Gastroesophageal sphincter (tissue), 4 donors: ENCODE data around the gene CYS1. TPM values are rescaled to one million over a fixed set of nuclear protein-coding genes. Genes with fewer than 3 reads are reported as not detected.
"Not testable (repeated sequence)": the region's sequence is repeated elsewhere in the genome, so short reads cannot be mapped to it uniquely, and the experiment has no call there.

Experiments
- ATAC-seq: fragments of 150-250 bp; one replicate; pipeline ENCODE4 v1.9.1; 2016; ENCODE audit warnings: mild to moderate bottlenecking, moderate library complexity
- H3K27ac ChIP-seq, 4 donors: fragments of 200-600 bp; sonication (generic) in 3 of 4; 1 replicate in 3 of 4; 2 replicates in 1 of 4; pipeline ENCODE4 v1.5.1; 2016 to 2019
- H3K27me3 ChIP-seq: fragments of 200-600 bp; sonication (generic); one replicate; pipeline ENCODE4 v1.5.1; 2019
- H3K36me3 ChIP-seq, 2 donors: fragments of 200-600 bp; sonication (generic); one replicate each; pipeline ENCODE4 v1.5.1; 2019; ENCODE audit warnings: control low read depth in 1 of 2
- H3K4me1 ChIP-seq, 3 donors: fragments of 200-600 bp; sonication (generic); 1 replicate in 2 of 3; 2 replicates in 1 of 3; pipeline ENCODE4 v1.5.1; 2016 to 2019; ENCODE audit warnings: control low read depth in 2 of 3
- H3K4me3 ChIP-seq, 2 donors: fragments of 200-600 bp; sonication (generic); one replicate each; pipeline ENCODE4 v1.5.1; 2019; ENCODE audit warnings: mild to moderate bottlenecking in 1 of 2, moderate library complexity in 1 of 2
- H3K9me3 ChIP-seq, 3 donors: fragments of 200-600 bp; sonication (generic); one replicate each; pipeline ENCODE4 v1.5.1; 2017 to 2019; ENCODE audit warnings: control low read depth in 2 of 3
- EP300 ChIP-seq: sonication (generic); formaldehyde crosslinking; IDR thresholded peaks from one replicate; pipeline ENCODE4 v1.6.1; 2017; ENCODE audit warnings: antibody characterized with exemption, mild to moderate bottlenecking
- POLR2A ChIP-seq, 2 donors: fragments of 450-650 bp; IDR thresholded peaks; one replicate each; pipeline ENCODE4 v1.6.1; 2017; ENCODE audit warnings: antibody characterized with exemption in 2 of 2, mild to moderate bottlenecking in 2 of 2, moderate library complexity in 1 of 2
- POLR2AphosphoS5 ChIP-seq: sonication (generic); formaldehyde crosslinking; IDR thresholded peaks from one replicate; pipeline ENCODE4 v1.6.1; 2017; ENCODE audit warnings: antibody characterized with exemption
- WGBS, 2 donors: methylation state at CpG; one replicate each; pipeline ENCODE4 v1.1.5; 2018; ENCODE audit warnings: low coverage in 1 of 2; 5-methylcytosine and 5-hydroxymethylcytosine counted together
- total RNA-seq, 4 donors: library from RNA; depleted of rRNA; stranded (reverse); fragments of >200 nt; gene quantifications; one replicate each; pipeline ENCODE4 v1.1.0, GENCODE V29; 2016
- TF ChIP-seq, protein P1 (sequence below), 4 experiments: fragments of 200-600 bp in 2 of 4; fragments of 450-650 bp in 2 of 4; sonication (generic) in 1 of 4; IDR thresholded peaks; one replicate each; pipeline ENCODE4 v1.5.1; 2017 to 2019; ENCODE audit warnings: antibody characterized with exemption in 4 of 4, mild to moderate bottlenecking in 2 of 4, moderate library complexity in 2 of 4

Gene CYS1
- total RNA-seq, 4 donors from 2014 or later, result 8.6 to 50.7 (median 32.6) TPM

GRCh38 chr2:10119601-10120157, 39.5 kb upstream of the CYS1 start:
- no peaks in the 10 kb centered on the region for H3K9me3 ChIP-seq
- peaks cover 0 to 45% (median 14%) of the 10 kb centered on the region in 3 donors for H3K4me1 ChIP-seq
- TF ChIP-seq, protein P1, sequence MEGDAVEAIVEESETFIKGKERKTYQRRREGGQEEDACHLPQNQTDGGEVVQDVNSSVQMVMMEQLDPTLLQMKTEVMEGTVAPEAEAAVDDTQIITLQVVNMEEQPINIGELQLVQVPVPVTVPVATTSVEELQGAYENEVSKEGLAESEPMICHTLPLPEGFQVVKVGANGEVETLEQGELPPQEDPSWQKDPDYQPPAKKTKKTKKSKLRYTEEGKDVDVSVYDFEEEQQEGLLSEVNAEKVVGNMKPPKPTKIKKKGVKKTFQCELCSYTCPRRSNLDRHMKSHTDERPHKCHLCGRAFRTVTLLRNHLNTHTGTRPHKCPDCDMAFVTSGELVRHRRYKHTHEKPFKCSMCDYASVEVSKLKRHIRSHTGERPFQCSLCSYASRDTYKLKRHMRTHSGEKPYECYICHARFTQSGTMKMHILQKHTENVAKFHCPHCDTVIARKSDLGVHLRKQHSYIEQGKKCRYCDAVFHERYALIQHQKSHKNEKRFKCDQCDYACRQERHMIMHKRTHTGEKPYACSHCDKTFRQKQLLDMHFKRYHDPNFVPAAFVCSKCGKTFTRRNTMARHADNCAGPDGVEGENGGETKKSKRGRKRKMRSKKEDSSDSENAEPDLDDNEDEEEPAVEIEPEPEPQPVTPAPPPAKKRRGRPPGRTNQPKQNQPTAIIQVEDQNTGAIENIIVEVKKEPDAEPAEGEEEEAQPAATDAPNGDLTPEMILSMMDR (IDR thresholded peaks at IDR 0.05), result no peak
- TF ChIP-seq EP300, result no peak
- no peak for TF ChIP-seq POLR2AphosphoS5
- no peak for TF ChIP-seq POLR2A (IDR thresholded peaks at IDR 0.05)
- no peaks in the 10 kb centered on the region for H3K36me3 ChIP-seq
- 68 to 100% methylated on average over 1 to 12 of the region's 14 CpGs for WGBS, 2 donors
- peaks cover 26% of the 10 kb centered on the region for H3K27me3 ChIP-seq
- ATAC-seq, result no peak
- peak overlapping the region in 3 of 4 donors; percentile 77 to 82 (median 79) for H3K27ac ChIP-seq
- peak overlapping the region; percentile 47 to 63 for H3K4me3 ChIP-seq

GRCh38 chr2:10119027-10119325, 38.8 kb upstream of the CYS1 start:
- no peak for ATAC-seq
- WGBS, 2 donors, result 93 to 94% methylated on average over 2 of the region's 3 CpGs
- Histone ChIP-seq H3K27ac (no peak overlapping the region), H3K27me3 (peaks cover 21% of the 10 kb centered on the region), H3K9me3 (no peaks in the 10 kb centered on the region), H3K4me3 (no peak overlapping the region), H3K4me1 (peaks cover 0 to 39% (median 14%) of the 10 kb centered on the region in 3 donors), H3K36me3 (no peaks in the 10 kb centered on the region)
- TF ChIP-seq EP300 (no peak), POLR2A (IDR thresholded peaks at IDR 0.05) (no peak), POLR2AphosphoS5 (no peak)
- TF ChIP-seq, protein P1 (IDR thresholded peaks at IDR 0.05), result no peak

DNA sequence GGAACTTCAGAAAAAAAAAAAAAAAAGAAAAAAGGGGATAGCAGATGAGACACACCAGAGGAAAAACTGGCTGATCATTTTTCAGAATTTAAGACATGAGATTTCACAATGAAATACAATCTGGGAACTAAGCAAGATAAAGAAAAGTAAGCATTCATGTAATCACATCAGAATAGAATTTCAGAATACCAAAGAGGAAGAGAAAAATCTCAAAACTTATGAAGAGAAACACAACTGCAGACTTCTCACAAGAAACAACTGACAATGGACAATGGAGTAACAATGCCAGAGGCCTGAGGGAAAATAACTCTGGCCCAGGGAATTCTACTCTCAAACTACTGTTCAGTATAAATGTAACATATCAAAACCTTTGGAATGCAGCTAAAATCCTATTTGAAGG, 29.1 kb upstream of the CYS1 start:
- Histone ChIP-seq H3K27me3 (no peaks in the 10 kb centered on the region), H3K9me3 (no peaks in the 10 kb centered on the region), H3K36me3 (no peaks in the 10 kb centered on the region), H3K4me3 (no peak overlapping the region), H3K27ac (no peak overlapping the region), H3K4me1 (no peaks in the 10 kb centered on the region)
- TF ChIP-seq POLR2AphosphoS5 (no peak), EP300 (no peak), POLR2A (IDR thresholded peaks at IDR 0.05) (no peak)
- TF ChIP-seq, protein P1 (IDR thresholded peaks at IDR 0.05), result no peak
- ATAC-seq, result no peak

DNA sequence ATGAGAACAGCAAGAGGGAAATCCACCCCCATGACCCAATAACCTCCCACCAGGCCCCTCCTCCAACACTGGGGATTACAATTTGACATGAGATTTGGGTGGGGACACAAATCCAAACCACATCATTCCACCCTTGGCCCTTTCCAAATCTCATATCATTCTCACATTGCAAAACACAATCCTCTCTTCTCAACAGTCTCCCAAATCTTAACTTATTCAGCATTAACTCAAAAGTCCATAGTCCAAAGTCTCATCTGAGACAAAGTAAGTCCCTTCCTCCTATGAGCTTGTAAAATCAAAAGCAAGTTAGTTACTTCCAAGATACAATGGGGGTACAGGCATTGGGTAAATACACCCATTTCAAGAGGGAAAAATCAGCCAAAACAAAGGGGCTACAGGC, 24.7 kb upstream of the CYS1 start:
- not testable (repeated sequence) for H3K27ac ChIP-seq, H3K4me3 ChIP-seq

DNA sequence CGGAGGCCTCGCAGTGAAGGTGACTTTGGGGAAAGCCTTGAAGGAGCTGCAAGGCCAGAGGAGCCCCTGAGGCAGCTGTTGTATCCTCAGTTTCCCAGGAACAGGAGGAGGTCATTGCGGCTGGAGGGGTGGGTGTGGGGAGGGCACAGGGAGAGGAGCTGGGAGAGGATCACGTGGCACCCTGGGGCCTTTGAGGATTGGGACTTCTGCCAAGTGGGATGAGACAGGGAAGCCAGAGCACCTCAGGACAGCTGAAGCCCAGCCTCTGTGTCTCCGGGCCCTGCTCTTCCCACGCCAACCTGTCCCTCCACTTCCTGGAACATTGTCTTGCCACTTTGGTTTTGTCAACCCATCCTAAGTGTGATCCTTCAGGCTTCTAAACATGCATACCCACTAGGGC, 23.0 kb upstream of the CYS1 start:
- 40 to 82% methylated on average over 1 to 2 of the region's 6 CpGs for WGBS, 2 donors
- no peaks in the 10 kb centered on the region for H3K36me3 ChIP-seq
- ATAC-seq, result no peak
- H3K9me3 ChIP-seq, result no peaks in the 10 kb centered on the region
- no peak overlapping the region for H3K4me3 ChIP-seq
- H3K27ac ChIP-seq, result no peak overlapping the region
- H3K4me1 ChIP-seq, result no peaks in the 10 kb centered on the region
- no peaks in the 10 kb centered on the region for H3K27me3 ChIP-seq
- TF ChIP-seq, protein P1 (IDR thresholded peaks at IDR 0.05), result no peak
- TF ChIP-seq EP300 (no peak), POLR2A (IDR thresholded peaks at IDR 0.05) (no peak), POLR2AphosphoS5 (no peak)

More for the DNA sequence above, 24.7 kb upstream of the CYS1 start:
- H3K27me3 ChIP-seq, ATAC-seq, H3K4me1 ChIP-seq, H3K9me3 ChIP-seq, H3K36me3 ChIP-seq: not testable (repeated sequence)
